GM23248 (cell line): ENCODE results near the gene ADGRL4. TPM values are rescaled to one million over a fixed set of nuclear protein-coding genes. Genes with fewer than 3 reads are reported as not detected.

Source experiments
- DNase-seq: peaks from one replicate; pipeline ENCODE4 v3.0.0-alpha.2; 2015
- H2AFZ ChIP-seq: fragments of 200-600 bp; sonication (generic); 2 replicates; pipeline ENCODE4 v1.6.1; 2016; ENCODE audit warnings: antibody characterized with exemption
- H3F3A ChIP-seq: fragments of 200-600 bp; sonication (generic); 2 replicates; pipeline ENCODE4 v1.6.1; 2016; ENCODE audit warnings: mild to moderate bottlenecking, antibody characterized with exemption, mixed run types; ENCODE audit not compliant: insufficient read depth
- H3K27ac ChIP-seq: fragments of 200-600 bp; sonication (generic); 2 replicates; pipeline ENCODE4 v1.5.1; 2016; ENCODE audit warnings: mild to moderate bottlenecking
- H3K27me3 ChIP-seq: fragments of 200-600 bp; sonication (generic); replicated peaks from 2 replicates; pipeline ENCODE4 v1.6.1; 2016; ENCODE audit warnings: mild to moderate bottlenecking; ENCODE audit not compliant: insufficient read depth
- H3K36me3 ChIP-seq: fragments of 200-600 bp; sonication (generic); 2 replicates; pipeline ENCODE4 v1.6.1; 2016; ENCODE audit warnings: low read depth, mild to moderate bottlenecking
- H3K4me1 ChIP-seq: fragments of 200-600 bp; sonication (generic); 2 replicates; pipeline ENCODE4 v1.6.1; 2016; ENCODE audit warnings: mild to moderate bottlenecking; ENCODE audit not compliant: insufficient read depth
- H3K4me2 ChIP-seq: fragments of 200-600 bp; sonication (generic); one replicate; pipeline ENCODE4 v1.6.1; 2016; ENCODE audit warnings: mild to moderate bottlenecking; ENCODE audit not compliant: unreplicated experiment
- H3K4me3 ChIP-seq: fragments of 200-600 bp; sonication (generic); 2 replicates; pipeline ENCODE4 v1.5.1; 2016; ENCODE audit warnings: mild to moderate bottlenecking
- H3K79me2 ChIP-seq: fragments of 200-600 bp; sonication (generic); 2 replicates; pipeline ENCODE4 v1.6.1; 2016; ENCODE audit warnings: mild to moderate bottlenecking; ENCODE audit not compliant: insufficient read depth
- H3K9ac ChIP-seq: fragments of 200-600 bp; sonication (generic); 2 replicates; pipeline ENCODE4 v1.6.1; 2016; ENCODE audit warnings: mild to moderate bottlenecking
- H3K9me2 ChIP-seq: fragments of 200-600 bp; sonication (generic); 2 replicates; pipeline ENCODE4 v1.6.1; 2016; ENCODE audit warnings: mixed run types, mild to moderate bottlenecking, moderate library complexity; ENCODE audit not compliant: insufficient read depth
- H3K9me3 ChIP-seq: fragments of 200-600 bp; sonication (generic); one replicate; pipeline ENCODE4 v1.6.1; 2017; ENCODE audit warnings: low read depth
- H4K20me1 ChIP-seq: fragments of 200-600 bp; sonication (generic); 2 replicates; pipeline ENCODE4 v1.6.0; 2016; ENCODE audit not compliant: insufficient read depth
- EZH2 ChIP-seq: fragments of 200-600 bp; sonication (generic); IDR thresholded peaks from 2 replicates; pipeline ENCODE4 v1.6.1; 2018; ENCODE audit warnings: antibody characterized with exemption, mild to moderate bottlenecking; ENCODE audit not compliant: insufficient read depth, poor library complexity, severe bottlenecking
- EZH2phosphoT487 ChIP-seq: fragments of 200-600 bp; sonication (generic); IDR thresholded peaks from 2 replicates; pipeline ENCODE4 v1.6.1; 2018; ENCODE audit warnings: antibody characterized with exemption, moderate library complexity, mild to moderate bottlenecking, low read depth; ENCODE audit not compliant: insufficient read depth
- WGBS, 2 experiments: methylation state at CpG; one replicate each; pipeline ENCODE4 v1.1.6; 2015 to 2017; ENCODE audit warnings: low lambda C conversion rate in 2 of 2, low coverage in 1 of 2; ENCODE audit errors: missing lambda C conversion rate in 2 of 2; 5-methylcytosine and 5-hydroxymethylcytosine counted together
- in situ Hi-C: fragments of 300-500 bp; cut with MboI; formaldehyde crosslinking; loops from 2 replicates; pipeline ENCODE4 v1.15.0; 2020
- polyA plus RNA-seq: library from polyadenylated mRNA; unstranded; fragments of >200 nt; fragmentation: Nextera tagmentation; extraction: Ambion mirVana; gene quantifications from 2 replicates; pipeline ENCODE4 v1.2.1, GENCODE V29; 2016
- total RNA-seq: library from RNA; depleted of rRNA; stranded (reverse); fragments of >200 nt; shearing (Covaris generic); gene quantifications from 2 replicates; pipeline ENCODE4 v1.2.3, GENCODE V29; 2014; rRNA removed

The ADGRL4 gene
- 10.6 and 13.2 TPM in 2 replicates for total RNA-seq
- polyA plus RNA-seq = 18.1 and 21.3 TPM in 2 replicates

GRCh38 chr1:79006564-79006963 lies at the start of gene ADGRL4:
Gene ADGRL4, minus strand, starts transcription at chr1:79006730. Its CDS starts 76 bp downstream, at chr1:79006654.
- TF ChIP-seq EZH2 (no peak), EZH2phosphoT487 (no peak)
- Histone ChIP-seq H2AFZ (peak within 1 kb of the TSS; percentile 84), H3K4me3 (peak within 1 kb of the TSS; percentile 69), H3K9ac (peak within 1 kb of the TSS; percentile 72), H3K9me2 (no peaks in the 10 kb centered on the region), H4K20me1 (no peaks in the 10 kb centered on the region), H3K4me1 (no peaks in the 10 kb centered on the region), H3K4me2 (peak within 1 kb of the TSS; percentile 84), H3K27me3 (no peaks in the 10 kb centered on the region), H3K27ac (peak within 1 kb of the TSS; percentile 29; the same call in 1 of the 2 replicates), H3F3A (no peaks in the 10 kb centered on the region), H3K9me3 (no peaks in the 10 kb centered on the region), H3K79me2 (0 out of 2 replicates have a peak, but pooled peaks cover 10% of the 10 kb centered on the region), H3K36me3 (no peaks in the 10 kb centered on the region)
- in situ Hi-C loops = no loop called here
- DNase-seq = peak; percentile 73
- WGBS, 2 experiments = 9 to 11% methylated on average over 33 to 34 of the region's 35 CpGs

- Histone ChIP-seq H3F3A (no peaks in the 10 kb centered on the region), H3K9ac (no peak overlapping the region), H3K27ac (no peak overlapping the region), H3K79me2 (no peaks in the 10 kb centered on the region), H3K36me3 (no peaks in the 10 kb centered on the region), H2AFZ (no peak overlapping the region), H3K9me3 (peaks cover 2% of the 10 kb centered on the region), H3K4me2 (no peak overlapping the region), H3K9me2 (no peaks in the 10 kb centered on the region; the same call in 1 of the 2 replicates), H3K27me3 (no peaks in the 10 kb centered on the region), H3K4me3 (no peak overlapping the region), H3K4me1 (peaks cover 13% of the 10 kb centered on the region; the same call in 1 of the 2 replicates), H4K20me1 (no peaks in the 10 kb centered on the region)
- in situ Hi-C loops = no loop called here
- 77 to 86% methylated on average over 15 of the region's 15 CpGs for WGBS, 2 experiments
- TF ChIP-seq EZH2 (no peak), EZH2phosphoT487 (no peak)
- no peak for DNase-seq
Measured at GRCh38 chr1:79055856-79056255, 49.3 kb upstream of the ADGRL4 start.

GRCh38 chr1:79052829-79053449 lies 46.4 kb upstream of the ADGRL4 start:
- Histone ChIP-seq H3K4me3 (peak overlapping the region; percentile 38), H2AFZ (peak overlapping the region; percentile 61), H3K9me3 (no peaks in the 10 kb centered on the region), H3K79me2 (no peaks in the 10 kb centered on the region), H3K9me2 (no peaks in the 10 kb centered on the region; the same call in 1 of the 2 replicates), H4K20me1 (no peaks in the 10 kb centered on the region), H3K4me1 (0 out of 2 replicates have a peak, but pooled peaks cover 6% of the 10 kb centered on the region), H3K36me3 (no peaks in the 10 kb centered on the region), H3K27ac (no peak overlapping the region), H3F3A (no peaks in the 10 kb centered on the region), H3K9ac (no peak overlapping the region), H3K4me2 (peak overlapping the region; percentile 58), H3K27me3 (no peaks in the 10 kb centered on the region)
- TF ChIP-seq EZH2phosphoT487 (no peak), EZH2 (no peak)
- DNase-seq = no peak
- in situ Hi-C loops = no loop called here
- 49 to 55% methylated on average over 4 of the region's 4 CpGs for WGBS, 2 experiments

- Histone ChIP-seq H3K36me3 (no peaks in the 10 kb centered on the region), H3F3A (peaks cover 29% of the 10 kb centered on the region; the same call in 1 of the 2 replicates), H3K9me2 (no peaks in the 10 kb centered on the region; the same call in 1 of the 2 replicates), H3K9ac (no peak overlapping the region), H3K4me3 (no peak overlapping the region), H3K27ac (no peak overlapping the region), H3K79me2 (no peaks in the 10 kb centered on the region), H4K20me1 (no peaks in the 10 kb centered on the region), H2AFZ (peak overlapping the region; percentile 42; the same call in 1 of the 2 replicates), H3K4me1 (peaks cover 39% of the 10 kb centered on the region), H3K9me3 (no peaks in the 10 kb centered on the region), H3K27me3 (no peaks in the 10 kb centered on the region), H3K4me2 (no peak overlapping the region)
- 73% methylated on average over 18 of the region's 18 CpGs for WGBS, 2 experiments
- in situ Hi-C loops = no loop called here
- DNase-seq = peak; percentile 30
- TF ChIP-seq EZH2 = no peak
- TF ChIP-seq EZH2phosphoT487 = no peak
Measured at GRCh38 chr1:79044974-79045650, 38.6 kb upstream of the ADGRL4 start.
